GM19324 (cell line): ENCODE data around the gene FBLIM1.

Source experiments
- ATAC-seq: cut with Tn5 transposase; IDR thresholded peaks from one replicate; pipeline ENCODE4 v1.9.1; 2021; ENCODE audit warnings: mild to moderate bottlenecking, moderate library complexity; ENCODE audit not compliant: unreplicated experiment, low FRiP score

Gene FBLIM1

GRCh38 chr1:15758343-15758931, at the start of gene FBLIM1:
FBLIM1 (plus strand) TSS chr1:15758795; CDS start chr1:15764984, 6,189 bp downstream.
- ATAC-seq = no peak

- ATAC-seq = no peak
Measured at GRCh38 chr1:15709226-15709625, 49.4 kb upstream of the FBLIM1 start.

GRCh38 chr1:15712168-15712567, 46.4 kb upstream of the FBLIM1 start:
- no peak for ATAC-seq

GRCh38 chr1:15714406-15715136, 44.0 kb upstream of the FBLIM1 start:
- no peak for ATAC-seq

- ATAC-seq = no peak
Measured at GRCh38 chr1:15717418-15718125, 41.0 kb upstream of the FBLIM1 start.

- no peak for ATAC-seq
Measured at GRCh38 chr1:15718199-15718601, 40.4 kb upstream of the FBLIM1 start.

- no peak for ATAC-seq
Measured at GRCh38 chr1:15719381-15720120, 39.0 kb upstream of the FBLIM1 start.

- no peak for ATAC-seq
Measured at GRCh38 chr1:15720861-15721260, 37.7 kb upstream of the FBLIM1 start.

GRCh38 chr1:15722411-15722810, 36.2 kb upstream of the FBLIM1 start:
- ATAC-seq = no peak

- ATAC-seq = no peak
Measured at GRCh38 chr1:15722836-15723532, 35.6 kb upstream of the FBLIM1 start.

- ATAC-seq = no peak
Measured at GRCh38 chr1:15723631-15724246, 34.9 kb upstream of the FBLIM1 start.

GRCh38 chr1:15724949-15725880, 33.4 kb upstream of the FBLIM1 start:
- ATAC-seq = no peak

GRCh38 chr1:15726508-15726907, 32.1 kb upstream of the FBLIM1 start:
- no peak for ATAC-seq

- ATAC-seq = no peak
Measured at GRCh38 chr1:15727021-15727420, 31.6 kb upstream of the FBLIM1 start.

- no peak for ATAC-seq
Measured at GRCh38 chr1:15727424-15727823, 31.2 kb upstream of the FBLIM1 start.

GRCh38 chr1:15727866-15728534, 30.6 kb upstream of the FBLIM1 start:
- ATAC-seq = no peak

- no peak for ATAC-seq
Measured at GRCh38 chr1:15728937-15729657, 29.5 kb upstream of the FBLIM1 start.

GRCh38 chr1:15730423-15730822, 28.2 kb upstream of the FBLIM1 start:
- no peak for ATAC-seq
